ENCODE data around the gene ESR1. TPM values are rescaled to one million over a fixed set of nuclear protein-coding genes. Genes with fewer than 3 reads are reported as not detected.
"Not testable (repeated sequence)": the region's sequence is repeated elsewhere in the genome, so short reads cannot be mapped to it uniquely, and the experiment has no call there.

The ESR1 gene
- polyA plus RNA-seq, 1 donor: 0.63 TPM

DNA sequence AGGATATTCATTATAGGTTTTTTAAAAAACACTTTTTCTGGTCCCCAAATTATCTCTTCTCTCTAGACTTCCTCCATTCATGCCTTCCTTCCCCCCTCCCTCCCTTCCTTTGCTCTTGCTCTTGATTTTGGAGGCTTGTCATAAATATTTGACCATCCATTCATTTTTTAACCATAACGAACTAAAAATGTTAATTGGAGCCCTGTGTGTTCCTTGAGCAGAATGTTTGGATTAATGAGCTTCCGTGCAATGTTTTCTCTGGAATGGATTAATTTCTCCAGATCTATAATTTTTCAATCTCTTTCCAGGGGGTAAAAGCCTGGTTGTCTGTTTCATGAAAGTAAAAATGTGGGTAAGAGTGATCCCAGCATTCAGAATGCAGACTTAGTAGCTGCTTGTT is 155.5 kb downstream of the ESR1 start:
- no peaks in the 10 kb centered on the region for H3K36me3 ChIP-seq (ENCODE audit: control insufficient read depth, insufficient read depth, low read length)
- no peaks in the 10 kb centered on the region for H3K4me1 ChIP-seq (ENCODE audit: control insufficient read depth, insufficient read depth, low read length)
- H3K27me3 ChIP-seq (ENCODE audit: control insufficient read depth, insufficient read depth, low read length): no peaks in the 10 kb centered on the region
- 100% methylated on average over 1 of the region's 2 CpGs for WGBS (ENCODE audit: insufficient coverage, low lambda C conversion rate)
- H3K4me3 ChIP-seq (ENCODE audit: low read length): no peak overlapping the region
- DNase-seq: no peak
- H3K9me3 ChIP-seq (ENCODE audit: control insufficient read depth, low read depth, low read length): no peaks in the 10 kb centered on the region
- no peak overlapping the region for H3K27ac ChIP-seq (ENCODE audit: low read length)

DNA sequence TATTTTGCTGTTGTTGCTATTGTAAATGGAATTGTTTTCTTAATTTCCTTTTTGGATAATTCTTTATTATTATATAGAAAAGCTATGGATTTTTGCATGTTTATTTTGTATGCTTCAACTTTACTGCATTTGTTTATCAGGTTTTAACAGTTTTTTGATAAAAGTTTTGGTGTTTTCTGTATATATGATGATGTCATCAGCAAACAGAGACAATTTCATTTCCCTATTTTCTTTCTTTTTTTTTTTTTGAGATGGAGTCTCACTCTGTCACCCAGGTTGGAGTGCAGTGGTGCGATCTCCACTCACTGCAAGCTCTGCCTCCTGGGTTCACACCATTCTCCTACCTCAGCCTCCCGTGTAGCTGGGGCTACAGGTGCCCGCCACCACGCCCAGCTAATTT is 156.9 kb downstream of the ESR1 start:
- not testable (repeated sequence) for H3K27ac ChIP-seq (ENCODE audit: low read length); H3K36me3 ChIP-seq (ENCODE audit: control insufficient read depth, insufficient read depth, low read length); H3K4me3 ChIP-seq (ENCODE audit: low read length); H3K27me3 ChIP-seq (ENCODE audit: control insufficient read depth, insufficient read depth, low read length); H3K9me3 ChIP-seq (ENCODE audit: control insufficient read depth, low read depth, low read length); H3K4me1 ChIP-seq (ENCODE audit: control insufficient read depth, insufficient read depth, low read length); DNase-seq
- no CpG with 5 or more reads among the region's 4 CpGs for WGBS (ENCODE audit: insufficient coverage, low lambda C conversion rate)

DNA sequence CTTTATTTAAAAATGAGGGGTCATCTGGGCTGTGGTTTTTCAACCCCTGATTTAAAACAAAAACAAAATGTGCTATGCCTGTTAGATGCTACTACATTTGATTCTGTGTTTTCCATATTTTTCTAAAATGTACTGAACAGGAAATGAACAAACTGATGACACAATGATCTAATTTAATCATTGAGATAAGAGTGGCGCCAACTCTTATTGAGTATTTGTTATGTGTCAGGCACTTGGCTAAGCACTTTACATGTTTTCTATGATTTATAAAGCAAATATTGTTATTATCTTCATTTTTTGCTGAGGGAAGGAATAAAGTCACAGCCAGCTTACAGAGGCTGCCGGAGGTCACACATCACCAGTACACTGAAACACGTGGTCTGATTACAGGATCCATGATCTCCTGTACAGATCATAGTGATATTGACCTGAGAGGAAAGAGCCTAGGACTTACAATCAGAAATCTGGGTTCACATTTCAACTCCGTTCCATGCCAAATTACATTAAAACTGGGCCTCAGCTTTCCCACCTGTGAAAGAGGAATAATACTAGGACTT is 166.7 kb downstream of the ESR1 start:
- Histone ChIP-seq H3K36me3 (ENCODE audit: control insufficient read depth, insufficient read depth, low read length) (no peaks in the 10 kb centered on the region), H3K4me1 (ENCODE audit: control insufficient read depth, insufficient read depth, low read length) (no peaks in the 10 kb centered on the region), H3K27ac (ENCODE audit: low read length) (no peak overlapping the region), H3K27me3 (ENCODE audit: control insufficient read depth, insufficient read depth, low read length) (no peaks in the 10 kb centered on the region), H3K9me3 (ENCODE audit: control insufficient read depth, low read depth, low read length) (no peaks in the 10 kb centered on the region), H3K4me3 (ENCODE audit: low read length) (no peak overlapping the region)
- no CpG with 5 or more reads among the region's 4 CpGs for WGBS (ENCODE audit: insufficient coverage, low lambda C conversion rate)
- no peak for DNase-seq

DNA sequence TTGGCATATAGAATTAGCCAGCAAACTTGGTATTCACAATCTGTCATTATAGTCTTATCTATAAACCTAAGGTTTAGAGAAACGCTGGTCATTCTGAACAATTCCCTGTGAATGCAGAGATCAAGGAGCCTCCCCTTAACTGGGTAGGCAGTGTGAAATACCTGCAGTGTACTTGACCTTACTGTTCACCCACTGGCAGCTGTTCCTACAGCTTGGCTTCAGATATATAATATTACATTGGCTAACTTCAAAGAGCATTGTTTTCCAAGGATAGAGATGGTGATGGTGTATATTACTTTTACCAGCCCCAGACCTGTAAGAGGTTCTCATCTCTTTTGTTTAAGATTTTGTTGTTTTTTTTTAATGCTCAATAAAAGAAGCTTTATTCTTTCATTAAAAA is 168.3 kb downstream of the ESR1 start:
- no peaks in the 10 kb centered on the region for H3K4me1 ChIP-seq (ENCODE audit: control insufficient read depth, insufficient read depth, low read length)
- no CpG with 5 or more reads among the region's 1 CpG for WGBS (ENCODE audit: insufficient coverage, low lambda C conversion rate)
- no peaks in the 10 kb centered on the region for H3K36me3 ChIP-seq (ENCODE audit: control insufficient read depth, insufficient read depth, low read length)
- no peaks in the 10 kb centered on the region for H3K27me3 ChIP-seq (ENCODE audit: control insufficient read depth, insufficient read depth, low read length)
- no peak overlapping the region for H3K4me3 ChIP-seq (ENCODE audit: low read length)
- DNase-seq: no peak
- H3K9me3 ChIP-seq (ENCODE audit: control insufficient read depth, low read depth, low read length): no peaks in the 10 kb centered on the region
- H3K27ac ChIP-seq (ENCODE audit: low read length): no peak overlapping the region

DNA sequence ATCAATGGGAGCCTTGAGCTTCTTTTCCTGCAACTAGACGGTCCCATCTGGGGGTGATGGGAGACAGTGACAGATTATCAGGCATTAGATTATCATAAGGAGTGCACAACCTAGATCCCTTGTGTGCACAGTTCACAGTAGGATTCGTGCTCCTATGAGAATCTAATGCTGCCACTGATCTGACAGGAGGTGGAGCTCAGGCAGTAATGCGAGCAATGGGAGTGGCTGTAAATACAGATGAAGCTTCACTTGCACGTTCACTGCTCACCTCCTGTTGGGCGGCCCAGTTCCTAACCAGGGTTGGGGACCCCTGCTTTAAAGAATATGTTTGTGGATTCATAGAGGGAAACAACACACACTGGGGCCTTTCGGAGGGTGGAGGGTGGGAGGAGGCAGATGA is 180.7 kb downstream of the ESR1 start:
- not testable (repeated sequence) for DNase-seq; H3K4me3 ChIP-seq (ENCODE audit: low read length); H3K27me3 ChIP-seq (ENCODE audit: control insufficient read depth, insufficient read depth, low read length); H3K9me3 ChIP-seq (ENCODE audit: control insufficient read depth, low read depth, low read length); H3K27ac ChIP-seq (ENCODE audit: low read length); H3K36me3 ChIP-seq (ENCODE audit: control insufficient read depth, insufficient read depth, low read length); H3K4me1 ChIP-seq (ENCODE audit: control insufficient read depth, insufficient read depth, low read length)
- WGBS (ENCODE audit: insufficient coverage, low lambda C conversion rate): no CpG with 5 or more reads among the region's 6 CpGs

DNA sequence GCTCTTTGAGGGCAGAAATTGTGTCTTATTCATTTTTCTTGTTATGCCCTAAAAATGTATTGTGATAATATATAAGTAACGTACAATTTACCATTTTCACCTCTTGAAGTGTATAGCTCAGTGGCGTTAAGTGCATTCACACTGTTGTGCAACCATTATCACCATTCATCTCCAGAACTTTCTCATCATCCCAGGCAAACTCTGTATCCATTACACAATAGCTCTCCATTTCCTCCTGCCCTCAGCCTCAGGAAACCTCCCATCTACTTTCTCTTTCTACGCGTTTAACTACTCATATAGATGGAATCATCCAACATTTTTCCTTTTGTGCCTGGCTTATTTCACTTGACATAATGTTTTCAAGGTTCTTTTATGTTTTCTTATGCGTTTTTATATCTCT is 184.6 kb downstream of the ESR1 start:
- Histone ChIP-seq H3K4me3 (ENCODE audit: low read length) (no peak overlapping the region), H3K36me3 (ENCODE audit: control insufficient read depth, insufficient read depth, low read length) (no peaks in the 10 kb centered on the region), H3K27me3 (ENCODE audit: control insufficient read depth, insufficient read depth, low read length) (no peaks in the 10 kb centered on the region), H3K4me1 (ENCODE audit: control insufficient read depth, insufficient read depth, low read length) (no peaks in the 10 kb centered on the region), H3K9me3 (ENCODE audit: control insufficient read depth, low read depth, low read length) (no peaks in the 10 kb centered on the region), H3K27ac (ENCODE audit: low read length) (no peak overlapping the region)
- no peak for DNase-seq
- WGBS (ENCODE audit: insufficient coverage, low lambda C conversion rate): 92% methylated on average over 2 of the region's 5 CpGs

DNA sequence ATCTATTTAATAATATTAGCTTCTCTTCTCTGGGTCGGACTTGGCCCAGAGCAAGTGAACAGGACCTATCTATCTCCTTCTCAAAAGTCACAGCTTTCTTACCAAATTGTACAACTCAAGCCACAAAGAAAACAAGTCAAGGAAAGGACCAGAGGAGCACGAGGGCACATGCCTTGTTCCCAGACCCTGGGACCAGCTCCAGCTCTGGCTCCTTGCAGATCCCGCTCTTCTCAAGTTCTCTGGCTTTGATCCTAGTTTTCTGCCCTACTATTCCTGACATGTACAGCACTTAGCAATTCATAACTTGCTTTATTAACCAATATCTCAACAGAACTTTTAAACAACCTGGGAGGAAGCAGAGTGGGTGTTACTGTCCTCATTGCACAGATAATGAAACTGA is 185.9 kb downstream of the ESR1 start:
- no peaks in the 10 kb centered on the region for H3K9me3 ChIP-seq (ENCODE audit: control insufficient read depth, low read depth, low read length)
- no peak for DNase-seq
- H3K4me1 ChIP-seq (ENCODE audit: control insufficient read depth, insufficient read depth, low read length): no peaks in the 10 kb centered on the region
- no peaks in the 10 kb centered on the region for H3K27me3 ChIP-seq (ENCODE audit: control insufficient read depth, insufficient read depth, low read length)
- H3K4me3 ChIP-seq (ENCODE audit: low read length): no peak overlapping the region
- no peaks in the 10 kb centered on the region for H3K36me3 ChIP-seq (ENCODE audit: control insufficient read depth, insufficient read depth, low read length)
- no peak overlapping the region for H3K27ac ChIP-seq (ENCODE audit: low read length)
- 100% methylated on average over 2 of the region's 3 CpGs for WGBS (ENCODE audit: insufficient coverage, low lambda C conversion rate)

DNA sequence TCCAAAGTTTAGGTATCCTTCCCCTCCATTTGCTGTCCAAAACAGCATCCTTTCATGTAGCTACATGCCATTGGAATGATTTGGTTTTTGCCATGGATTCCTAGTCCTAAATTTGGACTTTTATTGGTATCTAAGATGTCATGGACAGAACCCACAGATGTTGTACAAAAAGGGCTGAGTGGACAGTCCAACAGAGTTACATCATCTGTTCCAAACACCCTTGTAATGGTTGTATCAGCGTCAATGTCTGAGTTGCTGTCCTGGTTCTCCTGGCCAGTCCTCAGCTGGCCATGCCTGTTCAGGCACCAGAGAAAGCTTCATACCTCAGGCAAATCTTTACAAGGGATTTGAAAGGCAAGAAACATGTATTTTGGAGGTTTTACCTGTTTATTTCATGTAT is 191.3 kb downstream of the ESR1 start:
- no peak for DNase-seq
- Histone ChIP-seq H3K4me1 (ENCODE audit: control insufficient read depth, insufficient read depth, low read length) (no peaks in the 10 kb centered on the region), H3K36me3 (ENCODE audit: control insufficient read depth, insufficient read depth, low read length) (no peaks in the 10 kb centered on the region), H3K4me3 (ENCODE audit: low read length) (no peak overlapping the region), H3K27me3 (ENCODE audit: control insufficient read depth, insufficient read depth, low read length) (no peaks in the 10 kb centered on the region), H3K9me3 (ENCODE audit: control insufficient read depth, low read depth, low read length) (no peaks in the 10 kb centered on the region), H3K27ac (ENCODE audit: low read length) (no peak overlapping the region)
- no CpG with 5 or more reads among the region's 1 CpG for WGBS (ENCODE audit: insufficient coverage, low lambda C conversion rate)

DNA sequence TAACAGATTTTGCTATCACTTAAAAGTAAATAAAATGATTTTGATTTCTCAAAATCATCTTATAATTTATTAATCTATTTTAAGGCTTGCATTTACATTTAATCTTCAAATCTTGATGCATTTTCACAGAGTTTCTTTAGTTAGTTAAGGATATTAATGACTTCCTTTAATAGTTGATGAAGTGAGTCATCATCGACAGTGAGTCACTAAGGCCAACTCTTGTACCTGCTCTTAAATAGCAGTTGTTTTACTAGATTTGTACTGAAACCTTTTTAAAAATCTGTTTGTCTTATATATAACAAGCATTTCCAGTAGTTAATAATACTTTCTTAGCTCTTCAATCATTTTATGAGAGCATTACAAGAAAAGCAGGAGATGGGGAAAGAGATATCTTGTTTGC is 191.7 kb downstream of the ESR1 start:
- Histone ChIP-seq H3K4me1 (ENCODE audit: control insufficient read depth, insufficient read depth, low read length) (no peaks in the 10 kb centered on the region), H3K27me3 (ENCODE audit: control insufficient read depth, insufficient read depth, low read length) (no peaks in the 10 kb centered on the region), H3K4me3 (ENCODE audit: low read length) (no peak overlapping the region), H3K9me3 (ENCODE audit: control insufficient read depth, low read depth, low read length) (no peaks in the 10 kb centered on the region), H3K27ac (ENCODE audit: low read length) (no peak overlapping the region), H3K36me3 (ENCODE audit: control insufficient read depth, insufficient read depth, low read length) (no peaks in the 10 kb centered on the region)
- WGBS (ENCODE audit: insufficient coverage, low lambda C conversion rate): no CpG with 5 or more reads among the region's 1 CpG
- no peak for DNase-seq

DNA sequence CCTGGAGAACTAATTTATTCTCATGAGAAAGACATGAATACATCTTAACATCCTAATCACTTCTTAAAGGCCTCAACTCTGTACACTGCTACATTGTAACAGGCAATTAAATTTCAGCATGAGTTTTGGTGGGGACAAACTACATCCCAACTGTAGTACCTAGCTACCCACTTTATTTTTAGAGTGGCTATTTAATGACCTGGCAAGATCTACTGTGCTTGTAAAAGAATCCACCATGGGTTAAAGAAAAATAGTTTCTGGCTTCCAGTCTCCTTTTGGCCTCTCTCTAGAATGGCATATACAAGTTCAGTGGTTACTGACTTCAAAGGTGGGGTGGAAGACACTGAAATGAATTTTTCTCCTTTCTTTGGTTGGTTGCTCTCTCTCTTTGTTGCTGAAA is 193.9 kb downstream of the ESR1 start:
- H3K4me3 ChIP-seq (ENCODE audit: low read length): no peak overlapping the region
- no peaks in the 10 kb centered on the region for H3K27me3 ChIP-seq (ENCODE audit: control insufficient read depth, insufficient read depth, low read length)
- DNase-seq: no peak
- H3K4me1 ChIP-seq (ENCODE audit: control insufficient read depth, insufficient read depth, low read length): no peaks in the 10 kb centered on the region
- H3K27ac ChIP-seq (ENCODE audit: low read length): no peak overlapping the region
- no peaks in the 10 kb centered on the region for H3K36me3 ChIP-seq (ENCODE audit: control insufficient read depth, insufficient read depth, low read length)
- no peaks in the 10 kb centered on the region for H3K9me3 ChIP-seq (ENCODE audit: control insufficient read depth, low read depth, low read length)

DNA sequence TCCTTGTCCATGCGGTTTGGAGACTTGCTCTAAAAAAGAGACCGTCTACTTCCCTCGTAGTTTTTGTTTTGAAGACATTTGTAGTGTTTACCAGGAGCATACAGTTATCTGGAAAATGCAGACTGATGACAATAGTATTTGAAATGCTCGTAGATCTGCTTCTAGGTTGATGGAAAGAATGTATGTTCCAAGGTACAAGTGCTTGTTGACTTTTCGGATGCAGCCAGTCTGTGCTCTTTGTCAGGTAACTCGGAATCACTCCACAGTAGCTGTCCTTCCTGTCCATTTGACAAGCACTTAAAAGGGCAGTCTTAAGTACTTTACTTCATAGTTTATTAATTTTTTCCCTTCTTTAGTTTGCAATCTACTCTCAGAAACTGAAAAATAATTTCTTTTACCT is 194.8 kb downstream of the ESR1 start:
- Histone ChIP-seq H3K4me3 (ENCODE audit: low read length) (no peak overlapping the region), H3K27ac (ENCODE audit: low read length) (no peak overlapping the region), H3K9me3 (ENCODE audit: control insufficient read depth, low read depth, low read length) (no peaks in the 10 kb centered on the region), H3K36me3 (ENCODE audit: control insufficient read depth, insufficient read depth, low read length) (no peaks in the 10 kb centered on the region), H3K4me1 (ENCODE audit: control insufficient read depth, insufficient read depth, low read length) (no peaks in the 10 kb centered on the region), H3K27me3 (ENCODE audit: control insufficient read depth, insufficient read depth, low read length) (no peaks in the 10 kb centered on the region)
- DNase-seq: no peak
- no CpG with 5 or more reads among the region's 6 CpGs for WGBS (ENCODE audit: insufficient coverage, low lambda C conversion rate)
